Heart left ventricle (tissue), 13 donors: ENCODE results near the gene FAM151A.

Experiments used
- CTCF ChIP-seq, 12 donors: fragments of 200-600 bp; sonication (generic) in 4 of 12; IDR thresholded peaks; one replicate each; pipeline versions ENCODE4 v1.5.0 to v1.8.0; 2018 to 2022; ENCODE audit warnings: antibody characterized with exemption in 12 of 12, mild to moderate bottlenecking in 5 of 12
- POLR2A ChIP-seq, 2 donors: fragments of 450-650 bp; IDR thresholded peaks; one replicate each; pipeline ENCODE4 v1.6.1; 2017; ENCODE audit warnings: antibody characterized with exemption in 2 of 2, mild to moderate bottlenecking in 2 of 2, moderate library complexity in 2 of 2
- donor health status: ischemic (EF 13 %, LVEDD 7.1; RV severe dilation, severe dysfunction).
- donor health status: DM: no; HTN: yes; CAD: no.
- donor health status: DM: no; HTN: no; CAD: no.
- donor health status: ischemic (EF 25% LVEDD 6.9; RV normal size, moderate dysfunction).
- donor health status: ischemic (EF 25% LVEDD 5.7; RV mildly dilated, moderate dysfunction).
- donor health status: ischemic (EF 35%, LVEDD 5.7; RV mildly dilated, moderate dysfunction).
- donor health status: nonischemic (EF 11% LVEDD 7.7; RV severe dilation, severe dysfunction).
- donor health status: DM: yes; HTN: yes; CAD: no.
- donor health status: PGD.
- donor health status: ischemic (EF 29% LVEDD 5.4; RV normal size, mild dysfunction).
- donor health status: nonischemic (EF 23%, LVEDD 6.1; RV moderate dilation, normal function).

DNA sequence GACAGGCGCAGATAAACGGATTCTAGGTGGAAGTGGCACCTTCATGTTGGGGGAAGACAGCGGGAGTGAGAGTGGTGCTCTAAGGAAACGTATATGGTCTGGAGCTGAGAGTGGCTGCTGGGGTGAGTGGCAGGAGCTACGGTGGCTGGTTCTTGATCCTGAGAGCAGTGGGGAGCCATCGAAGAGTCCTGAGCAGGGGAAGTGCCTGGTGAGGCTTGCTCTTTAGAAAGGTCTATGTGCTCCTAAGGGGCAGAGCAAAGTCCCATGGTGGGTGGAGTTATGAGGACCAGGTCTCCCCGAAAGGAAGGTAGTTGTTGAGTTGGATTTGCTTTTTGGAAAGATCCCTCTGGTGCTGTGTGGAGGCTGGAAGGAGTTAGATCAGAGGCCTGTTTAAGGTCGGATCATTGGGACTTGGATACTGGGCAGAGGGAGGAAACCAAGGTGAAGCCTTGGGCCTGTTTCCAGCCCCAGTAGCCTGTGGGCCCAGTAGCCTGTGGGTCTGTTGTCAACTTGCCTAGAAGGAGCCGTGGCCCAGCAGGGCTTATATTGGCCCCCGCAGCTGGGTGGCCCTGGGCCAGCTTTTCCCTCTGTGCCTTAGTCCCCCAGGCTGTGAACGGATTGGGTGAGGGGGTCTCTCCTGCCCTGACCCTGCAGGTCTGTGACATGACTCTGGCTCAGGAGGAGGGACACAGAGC lies 42.3 kb downstream of the FAM151A start:
- no peak for TF ChIP-seq CTCF (IDR thresholded peaks at IDR 0.05)
- TF ChIP-seq POLR2A (IDR thresholded peaks at IDR 0.05), result no peak
